H1 (cell line): ENCODE measurements around the gene TBC1D22A. TPM values are rescaled to one million over a fixed set of nuclear protein-coding genes. Genes with fewer than 3 reads are reported as not detected.

Experiments
- CTCF ChIA-PET: fragments of 300-600 bp; sonication (Branson Sonifier 250); formaldehyde crosslinking; loops from one replicate; lab custom pipeline; 2021; ENCODE audit not compliant: partially characterized antibody; lab: Charles Lee
- POLR2A ChIA-PET: fragments of 300-600 bp; sonication (Branson Sonifier 250); formaldehyde crosslinking; loops from one replicate; lab custom pipeline; 2021; ENCODE audit warnings: inconsistent platforms; ENCODE audit not compliant: partially characterized antibody; lab: Charles Lee
- DNase-seq, 2 experiments: peaks; one replicate each; pipeline versions ENCODE4 v3.0.0 to v3.0.0-alpha.2; 2010 to 2022; ENCODE audit warnings: low spot score in 2 of 2, low read depth in 1 of 2, mixed read lengths in 1 of 2
- FAIRE-seq: peaks from 2 replicates; lab custom pipeline; 2011; peaks lifted over from hg19 to GRCh38; lab: Jason Lieb, UNC
- H2AFZ ChIP-seq: 2 replicates; pipeline ENCODE4 v1.8.1; 2012; ENCODE audit warnings: low read length, inconsistent platforms
- H2AK5ac ChIP-seq: 2 replicates; pipeline ENCODE4 v1.6.1; 2013; ENCODE audit warnings: low read depth, low read length
- H2BK120ac ChIP-seq: replicated peaks from 2 replicates; pipeline ENCODE3; 2013; ENCODE audit warnings: low read depth, low read length, inconsistent platforms
- H2BK12ac ChIP-seq: 2 replicates; pipeline ENCODE4 v1.6.1; 2013; ENCODE audit warnings: low read depth, low read length
- H2BK15ac ChIP-seq: 2 replicates; pipeline ENCODE4 v1.6.1; 2013; ENCODE audit warnings: low read length
- H2BK20ac ChIP-seq: 2 replicates; pipeline ENCODE4 v1.6.1; 2013; ENCODE audit warnings: low read length
- H2BK5ac ChIP-seq: 2 replicates; pipeline ENCODE4 v1.6.1; 2013; ENCODE audit warnings: low read depth, low read length
- H3K14ac ChIP-seq: 2 replicates; pipeline ENCODE4 v1.6.1; 2013; ENCODE audit warnings: inconsistent platforms; ENCODE audit not compliant: insufficient read length
- H3K18ac ChIP-seq: 2 replicates; pipeline ENCODE4 v1.6.1; 2013; ENCODE audit warnings: low read length; ENCODE audit errors: extremely low read depth
- H3K23ac ChIP-seq: 2 replicates; pipeline ENCODE4 v1.6.1; 2013; ENCODE audit warnings: inconsistent platforms; ENCODE audit not compliant: insufficient read length
- H3K23me2 ChIP-seq: 2 replicates; pipeline ENCODE4 v1.6.1; 2013; ENCODE audit warnings: low read depth, low read length
- H3K27ac ChIP-seq: 2 replicates; pipeline ENCODE4 v1.6.1; 2011; ENCODE audit warnings: low read depth, low read length, inconsistent platforms
- H3K27me3 ChIP-seq, 4 experiments: replicated peaks in 1 of 4; 1 replicate in 1 of 4; 2 replicates in 3 of 4; pipeline versions ENCODE4 v1.6.1 to v1.8.1; 2011 to 2013; ENCODE audit warnings: low read length in 3 of 4, mild to moderate bottlenecking in 3 of 4, inconsistent platforms in 2 of 4, mixed read lengths in 2 of 4, moderate library complexity in 1 of 4; ENCODE audit not compliant: control insufficient read depth in 3 of 4, insufficient read depth in 3 of 4; ENCODE audit errors: extremely low read depth in 1 of 4
- H3K36me3 ChIP-seq, 4 experiments: 2 replicates each; pipeline versions ENCODE4 v1.6.1 to v1.8.1; 2011 to 2013; ENCODE audit warnings: mild to moderate bottlenecking in 4 of 4, low read length in 3 of 4, moderate library complexity in 2 of 4, control low read depth in 1 of 4, inconsistent platforms in 1 of 4; ENCODE audit not compliant: insufficient read depth in 4 of 4, control insufficient read depth in 2 of 4
- H3K4ac ChIP-seq: replicated peaks from 2 replicates; pipeline ENCODE3; 2013; ENCODE audit warnings: low read length, low read depth, mixed read lengths, inconsistent platforms; ENCODE audit not compliant: insufficient read length
- H3K4me1 ChIP-seq, 4 experiments: replicated peaks in 1 of 4; 1 replicate in 1 of 4; 2 replicates in 3 of 4; pipeline versions ENCODE4 v1.6.1 to v1.8.1; 2011 to 2013; ENCODE audit warnings: low read length in 3 of 4, inconsistent platforms in 2 of 4, mixed read lengths in 1 of 4; ENCODE audit not compliant: insufficient read depth in 4 of 4, control insufficient read depth in 3 of 4
- H3K4me2 ChIP-seq, 2 experiments: 2 replicates each; pipeline versions ENCODE4 v1.6.1 to v1.8.1; 2011 to 2013; ENCODE audit warnings: low read depth in 2 of 2, low read length in 2 of 2, control low read depth in 1 of 2, inconsistent platforms in 1 of 2, mild to moderate bottlenecking in 1 of 2; ENCODE audit not compliant: insufficient read depth in 1 of 2
- H3K4me3 ChIP-seq, 4 experiments: fragments of 200-600, 300-600 bp in 1 of 4; sonication (generic), shearing (Covaris generic), sonication (Bioruptor Twin) in 1 of 4; 2 replicates each; pipeline versions ENCODE4 v1.5.1 to v1.8.1; 2011 to 2016; ENCODE audit warnings: low read length in 4 of 4, low read depth in 3 of 4, control low read depth in 2 of 4, inconsistent platforms in 2 of 4, mild to moderate bottlenecking in 2 of 4, mixed read lengths in 1 of 4, moderate library complexity in 1 of 4; ENCODE audit not compliant: insufficient read depth in 2 of 4; ENCODE audit errors: extremely low read depth in 1 of 4
- H3K56ac ChIP-seq: replicated peaks from 2 replicates; pipeline ENCODE3; 2013; ENCODE audit warnings: low read depth, mild to moderate bottlenecking, mixed read lengths, low read length, inconsistent platforms; ENCODE audit not compliant: insufficient read length
- H3K79me1 ChIP-seq: 2 replicates; pipeline ENCODE4 v1.6.1; 2013; ENCODE audit warnings: low read depth, low read length, control low read depth
- H3K79me2 ChIP-seq, 2 experiments: 2 replicates each; pipeline versions ENCODE4 v1.6.1 to v1.8.1; 2012 to 2013; ENCODE audit warnings: low read length in 2 of 2, mild to moderate bottlenecking in 2 of 2, inconsistent platforms in 1 of 2; ENCODE audit not compliant: insufficient read depth in 2 of 2, control insufficient read depth in 1 of 2
- H3K9ac ChIP-seq, 4 experiments: replicated peaks in 1 of 4; 1 replicate in 1 of 4; 2 replicates in 3 of 4; pipeline versions ENCODE4 v1.6.1 to v1.8.1; 2011 to 2013; ENCODE audit warnings: low read depth in 3 of 4, low read length in 3 of 4, control low read depth in 2 of 4, mild to moderate bottlenecking in 2 of 4, moderate library complexity in 2 of 4, inconsistent platforms in 1 of 4; ENCODE audit errors: extremely low read depth in 1 of 4
- H3K9me3 ChIP-seq, 2 experiments: 2 replicates each; pipeline versions ENCODE4 v1.6.1 to v1.8.1; 2012 to 2013; ENCODE audit warnings: mild to moderate bottlenecking in 2 of 2, moderate library complexity in 2 of 2, control low read depth in 1 of 2, inconsistent platforms in 1 of 2, low read depth in 1 of 2, low read length in 1 of 2, mixed read lengths in 1 of 2; ENCODE audit not compliant: insufficient read depth in 2 of 2
- H4K20me1 ChIP-seq, 2 experiments: replicated peaks in 1 of 2; 2 replicates each; pipeline versions ENCODE3 to v1.8.1; 2011 to 2013; ENCODE audit warnings: inconsistent platforms in 2 of 2, low read length in 2 of 2, mild to moderate bottlenecking in 1 of 2; ENCODE audit not compliant: insufficient read depth in 2 of 2, control insufficient read depth in 1 of 2
- H4K5ac ChIP-seq: 2 replicates; pipeline ENCODE4 v1.6.1; 2013; ENCODE audit warnings: low read length, low read depth, mixed read lengths, inconsistent platforms; ENCODE audit not compliant: insufficient read length
- H4K8ac ChIP-seq: 2 replicates; pipeline ENCODE4 v1.8.0; 2013; ENCODE audit warnings: mild to moderate bottlenecking, moderate library complexity, low read length, inconsistent platforms; ENCODE audit not compliant: insufficient read depth; ENCODE audit errors: extremely low read depth
- H4K91ac ChIP-seq: replicated peaks from 2 replicates; pipeline ENCODE3; 2013; ENCODE audit warnings: low read length, mixed read lengths, inconsistent platforms; ENCODE audit not compliant: insufficient read length
- ASH2L ChIP-seq: fragments of 200-600, 300-600 bp; sonication (generic); IDR thresholded peaks from one replicate; pipeline ENCODE4 v1.7.1; 2017; ENCODE audit warnings: low read length
- CEBPB ChIP-seq: IDR thresholded peaks from 2 replicates; pipeline ENCODE4 v1.6.1; 2012; ENCODE audit warnings: low read depth, low read length
- CHD2 ChIP-seq: IDR thresholded peaks from 2 replicates; pipeline ENCODE4 v1.6.1; 2012; ENCODE audit warnings: low read length, improper control_type of control experiment
- EP300 ChIP-seq, 2 experiments: IDR thresholded peaks; 1 replicate in 1 of 2; 2 replicates in 1 of 2; pipeline ENCODE4 v1.6.1; 2011 to 2012; ENCODE audit warnings: low read depth in 2 of 2, low read length in 2 of 2, mild to moderate bottlenecking in 2 of 2, borderline replicate concordance in 1 of 2, inconsistent platforms in 1 of 2, moderate library complexity in 1 of 2
- FOSL1 ChIP-seq: IDR thresholded peaks from 2 replicates; pipeline ENCODE4 v1.6.1; 2011; ENCODE audit warnings: mild to moderate bottlenecking, low read depth, low read length, moderate library complexity; ENCODE audit not compliant: insufficient read depth
- HDAC6 ChIP-seq: IDR thresholded peaks from one replicate; pipeline ENCODE4 v1.7.1; 2012; ENCODE audit warnings: low read depth, mild to moderate bottlenecking, inconsistent platforms, low read length, moderate library complexity
- JUN ChIP-seq: IDR thresholded peaks from 2 replicates; pipeline ENCODE4 v1.6.1; 2011; ENCODE audit warnings: low read depth, mild to moderate bottlenecking, improper control_type of control experiment, low read length
- NRF1 ChIP-seq: IDR thresholded peaks from 2 replicates; pipeline ENCODE4 v1.6.1; 2011; ENCODE audit warnings: mild to moderate bottlenecking, low read depth, low read length, improper control_type of control experiment
- PHF8 ChIP-seq: fragments of 200-600 bp; sonication (generic); conservative IDR thresholded peaks from 2 replicates; pipeline ENCODE4 v1.7.1; 2012; ENCODE audit warnings: low read depth, mild to moderate bottlenecking, inconsistent platforms, low read length, moderate library complexity
- RXRA ChIP-seq: IDR thresholded peaks from 2 replicates; pipeline ENCODE4 v1.6.1; 2011; ENCODE audit warnings: low read depth, mild to moderate bottlenecking, low read length, moderate library complexity; ENCODE audit not compliant: insufficient read depth
- SRF ChIP-seq: IDR thresholded peaks from 2 replicates; pipeline ENCODE4 v1.6.1; 2011; ENCODE audit warnings: mild to moderate bottlenecking, low read depth, low read length, moderate library complexity
- TAF7 ChIP-seq: optimal IDR thresholded peaks from 2 replicates; pipeline ENCODE3; 2011; ENCODE audit warnings: low read depth, mild to moderate bottlenecking, inconsistent platforms, low read length, moderate library complexity, borderline replicate concordance
- WGBS, 2 experiments: shearing (Covaris generic) in 1 of 2; methylation state at CpG; one replicate each; pipeline versions ENCODE4 v1.1.6 to v1.1.7; 2013 to 2015; ENCODE audit warnings: low lambda C conversion rate in 2 of 2, mixed read lengths in 2 of 2, inconsistent platforms in 1 of 2, low coverage in 1 of 2, missing lambda C conversion rate in 1 of 2; ENCODE audit not compliant: insufficient replicate concordance in 2 of 2, insufficient coverage in 1 of 2, insufficient read length in 1 of 2; ENCODE audit errors: extremely low coverage in 1 of 2, missing lambda C conversion rate in 1 of 2; 5-methylcytosine and 5-hydroxymethylcytosine counted together
- polyA plus RNA-seq, 7 experiments: library from polyadenylated mRNA; depleted of rRNA in 3 of 7; stranded (reverse) in 5 of 7; unstranded in 2 of 7; fragments of >200 nt in 5 of 7; fragments of 200-250 nt in 2 of 7; gene quantifications; 1 replicate in 5 of 7; 2 replicates in 1 of 7; 4 replicates in 1 of 7; pipeline versions ENCODE4 v1.2.1 to v1.2.3, GENCODE V29; 2011 to 2013; ENCODE audit warnings: missing spikeins in 2 of 7, mixed read lengths in 2 of 7
- total RNA-seq: library from RNA; stranded (reverse); fragmentation: NEBNext Ultra II Directional; extraction: Animal tissue kit (Norgen Biotek cat#: 25700); gene quantifications from 2 replicates; pipeline ENCODE4 v1.2.1, GENCODE V29; 2021

TBC1D22A gene
- total and polyA plus RNA-seq, 2 of the 8 experiments (the other 6 are each of a cell fraction or from before 2014, with no cell fraction given), result 11.9 to 18.4 TPM

DNA sequence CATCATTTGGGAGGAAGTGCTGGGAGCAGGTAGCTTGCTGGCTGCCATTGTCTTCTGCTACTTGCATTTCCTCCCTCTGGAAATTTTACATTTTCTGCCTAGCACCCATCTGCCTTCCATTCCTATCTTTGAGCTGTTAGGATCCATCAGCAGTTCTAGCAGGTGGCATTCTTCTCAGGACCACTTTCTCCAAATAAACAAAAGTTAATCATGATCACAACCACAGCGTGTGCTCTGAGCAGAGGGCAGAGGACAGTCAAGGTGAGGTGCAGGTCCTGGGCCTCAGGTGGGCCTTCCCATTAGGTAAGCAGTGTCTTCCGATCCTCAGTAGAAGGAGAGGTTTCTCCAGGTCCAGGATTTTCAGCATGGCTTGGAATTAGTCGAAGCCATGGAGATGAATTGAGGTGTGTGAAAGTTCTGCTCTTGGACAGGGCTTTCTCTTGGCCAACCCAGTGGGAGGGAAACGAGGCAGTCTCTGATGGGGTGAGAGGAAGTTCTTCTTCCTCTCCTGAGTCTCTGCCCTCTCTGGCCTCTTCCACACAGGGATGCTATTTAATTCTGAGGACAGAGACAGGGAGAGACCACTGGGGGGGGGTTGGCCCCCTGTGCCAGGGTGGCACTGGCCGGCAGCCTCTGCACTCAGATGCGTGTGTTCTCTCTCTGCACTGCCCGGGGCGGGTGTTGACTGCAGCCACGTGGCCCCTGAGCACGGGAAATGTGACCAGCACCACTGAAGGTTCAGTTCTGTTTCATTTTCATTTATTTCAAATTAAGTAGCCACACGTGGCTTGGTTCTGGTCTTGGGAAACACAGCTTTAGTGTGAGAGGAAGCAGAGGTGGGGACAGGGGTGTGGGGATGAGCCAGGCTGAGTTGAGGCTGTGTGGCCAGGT is 170.8 kb downstream of the TBC1D22A start:
- H2BK15ac ChIP-seq, result no peak overlapping the region
- H2BK5ac ChIP-seq, result no peak overlapping the region
- no peak overlapping the region for H3K4me2 ChIP-seq
- POLR2A ChIA-PET, result no interaction called here
- H3K4me1 ChIP-seq, result peaks cover 0 to 3% (median 0%) of the 10 kb centered on the region in 4 experiments; a peak in 1 of 7 replicates
- peaks cover 0 to 4% (median 0%) of the 10 kb centered on the region in 4 experiments; a peak in 1 of 8 replicates for H3K36me3 ChIP-seq
- CTCF ChIA-PET, result interaction anchor here (0.8 kb wide), 1 partner anchor 131 kb away, joined by 3 read pairs; no protein-coding TSS in a partner anchor
- H2BK12ac ChIP-seq, result no peak overlapping the region
- H3K23me2 ChIP-seq, result no peaks in the 10 kb centered on the region
- no peaks in the 10 kb centered on the region; the same call in 1 of the 2 replicates for H3K79me1 ChIP-seq
- peak overlapping the region; percentile 11; the same call in 1 of the 2 replicates for H2AK5ac ChIP-seq
- H3K9ac ChIP-seq, result no peak overlapping the region
- H3K56ac ChIP-seq, result no peak overlapping the region
- no peak overlapping the region for H4K91ac ChIP-seq
- H3K27ac ChIP-seq, result 0 out of 2 replicates have a peak overlapping the region, but pooled peaks have one; percentile 15
- no peak overlapping the region for H2BK20ac ChIP-seq
- H4K5ac ChIP-seq, result no peak overlapping the region
- peak overlapping the region; percentile 36; the same call in 1 of the 2 replicates for H4K8ac ChIP-seq
- WGBS, 2 experiments, result 93% methylated on average over 11 of the region's 11 CpGs; no CpG with 5 or more reads in 1 of the 2 experiments
- H3K4me3 ChIP-seq, result no peak overlapping the region
- H2BK120ac ChIP-seq, result no peak overlapping the region
- no peak overlapping the region for H3K23ac ChIP-seq
- H3K14ac ChIP-seq, result no peak overlapping the region
- H3K79me2 ChIP-seq, result no peaks in the 10 kb centered on the region; a peak in 1 of 4 replicates
- no peaks in the 10 kb centered on the region for H3K9me3 ChIP-seq
- peak in 1 of 2 experiments; percentile 31 for DNase-seq
- H3K27me3 ChIP-seq, result no peaks in the 10 kb centered on the region
- peak overlapping the region; percentile 32; the same call in 1 of the 2 replicates for H3K18ac ChIP-seq
- peaks cover 0 to 3% of the 10 kb centered on the region in 2 experiments for H4K20me1 ChIP-seq
- FAIRE-seq, result no peak
- H3K4ac ChIP-seq, result no peak overlapping the region
- no peak overlapping the region for H2AFZ ChIP-seq
- TF ChIP-seq CHD2 (no peak), RXRA (no peak), SRF (no peak), FOSL1 (no peak), HDAC6 (no peak), TAF7 (no peak), ASH2L (no peak), EP300 (IDR thresholded peaks at IDR 0.05; ENCODE audit: borderline replicate concordance in 1 of 2, low read depth in 2 of 2, low read length in 2 of 2) (no peak), PHF8 (no peak), CEBPB (no peak), NRF1 (no peak), JUN (no peak)
